EL (cell line): Measurements from ENCODE around the gene R3HDM2.
A peak's percentile ranks its signal among the peaks of the same experiment; 100 is the strongest.
"Not testable (repeated sequence)": the region's sequence is repeated elsewhere in the genome, so short reads cannot be mapped to it uniquely, and the experiment has no call there.

Experiments used
- DNase-seq: peaks from one replicate; pipeline ENCODE4 v3.0.0-alpha.2; 2016

Gene R3HDM2

GRCh38 chr12:57320639-57321038 lies 110.2 kb downstream of the R3HDM2 start:
- no peak for DNase-seq

- DNase-seq = no peak
These were observed 111.0 kb downstream of the R3HDM2 start for GRCh38 chr12:57319678-57320469.

GRCh38 chr12:57315681-57316080 lies 115.2 kb downstream of the R3HDM2 start:
- no peak for DNase-seq

- DNase-seq = not testable (repeated sequence)
These were observed 118.6 kb downstream of the R3HDM2 start for GRCh38 chr12:57312287-57312686.

GRCh38 chr12:57309420-57309819 lies 121.4 kb downstream of the R3HDM2 start:
- peak; percentile 58 for DNase-seq

- DNase-seq = no peak
These were observed 129.8 kb downstream of the R3HDM2 start for GRCh38 chr12:57300961-57301584.

- DNase-seq = no peak
These were observed 131.3 kb downstream of the R3HDM2 start for GRCh38 chr12:57299514-57300016.

- DNase-seq = no peak
These were observed 134.6 kb downstream of the R3HDM2 start for GRCh38 chr12:57296291-57296690.

- DNase-seq = not testable (repeated sequence)
These were observed 148.8 kb downstream of the R3HDM2 start for GRCh38 chr12:57282073-57282472.

- peak; percentile 95 for DNase-seq
These were observed 150.4 kb downstream of the R3HDM2 start for GRCh38 chr12:57280211-57281062.

GRCh38 chr12:57278465-57279381 lies 152.1 kb downstream of the R3HDM2 start:
- no peak for DNase-seq

GRCh38 chr12:57276935-57277563 lies 153.8 kb downstream of the R3HDM2 start:
- peak; percentile 31 for DNase-seq

- not testable (repeated sequence) for DNase-seq
These were observed 154.6 kb downstream of the R3HDM2 start for GRCh38 chr12:57276233-57276632.

- DNase-seq = no peak
These were observed 157.3 kb downstream of the R3HDM2 start for GRCh38 chr12:57273516-57273915.

- DNase-seq = peak; percentile 37
These were observed 158.3 kb downstream of the R3HDM2 start for GRCh38 chr12:57272337-57273151.

GRCh38 chr12:57270966-57271470 lies 159.8 kb downstream of the R3HDM2 start:
- DNase-seq = no peak

GRCh38 chr12:57268264-57268663 lies 162.6 kb downstream of the R3HDM2 start:
- no peak for DNase-seq

- no peak for DNase-seq
These were observed 164.2 kb downstream of the R3HDM2 start for GRCh38 chr12:57266681-57267080.

GRCh38 chr12:57263096-57263495 lies 167.7 kb downstream of the R3HDM2 start:
- no peak for DNase-seq

GRCh38 chr12:57262126-57262822 lies 168.6 kb downstream of the R3HDM2 start:
- no peak for DNase-seq
